ENCODE results near the gene USP12. TPM values are rescaled to one million over a fixed set of nuclear protein-coding genes. Genes with fewer than 3 reads are reported as not detected.
A peak's percentile ranks its signal among the peaks of the same experiment; 100 is the strongest.

The USP12 gene
- total RNA-seq, 1 donor from 2014 or later: 32.1 TPM

- no peak for DNase-seq
These were observed 50.8 kb downstream of the USP12 start for GRCh38 chr13:27120811-27121210.

GRCh38 chr13:27120011-27120410, 51.6 kb downstream of the USP12 start:
- no peak for DNase-seq

DNA sequence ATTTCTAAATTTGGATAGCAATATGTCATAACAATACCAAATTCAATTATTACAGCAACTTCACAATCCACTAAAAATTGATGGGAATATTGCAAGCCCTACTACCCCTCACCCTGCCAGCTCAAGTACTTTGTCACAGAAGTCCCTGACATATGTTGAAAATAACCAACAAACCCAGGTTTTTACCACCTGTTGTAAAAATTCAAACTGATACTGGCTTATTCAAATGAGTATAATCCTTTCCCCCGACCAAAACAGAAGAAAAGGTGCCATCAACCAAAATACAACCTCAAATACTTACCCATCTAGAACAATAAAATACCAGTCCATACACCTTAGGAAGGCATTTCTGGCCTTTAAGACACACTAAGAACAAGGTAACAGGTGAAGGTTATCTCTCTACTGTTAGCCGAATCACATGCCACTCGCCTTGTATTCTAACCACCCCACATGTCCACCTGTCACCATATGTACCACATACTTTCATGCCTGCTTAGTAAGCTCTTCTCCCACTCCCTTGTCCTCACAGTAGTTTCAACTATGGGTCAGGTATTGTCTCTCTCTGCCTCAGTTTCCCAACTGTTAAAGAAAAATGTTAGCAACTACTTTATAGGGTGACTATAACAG, 53.1 kb downstream of the USP12 start:
- DNase-seq: no peak

DNA sequence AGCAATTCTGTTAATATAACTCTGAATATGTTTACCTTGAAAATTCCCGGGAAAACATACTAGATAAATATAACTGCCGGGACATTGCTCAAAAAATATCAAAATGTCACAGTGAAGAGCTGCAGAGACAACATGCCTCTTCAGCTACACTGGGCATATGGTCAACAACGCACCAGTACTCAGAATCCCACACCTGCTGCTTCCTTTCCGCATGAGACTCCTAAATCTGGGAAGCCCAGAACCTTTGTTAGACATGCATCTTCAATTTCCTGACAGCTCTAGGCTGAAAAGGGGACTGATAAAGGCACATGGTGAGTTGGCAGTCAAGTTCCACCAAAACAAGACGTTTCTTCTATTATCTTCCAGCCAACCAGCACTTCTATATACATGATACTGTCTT, 53.7 kb downstream of the USP12 start:
- DNase-seq: peak; percentile 59

DNA sequence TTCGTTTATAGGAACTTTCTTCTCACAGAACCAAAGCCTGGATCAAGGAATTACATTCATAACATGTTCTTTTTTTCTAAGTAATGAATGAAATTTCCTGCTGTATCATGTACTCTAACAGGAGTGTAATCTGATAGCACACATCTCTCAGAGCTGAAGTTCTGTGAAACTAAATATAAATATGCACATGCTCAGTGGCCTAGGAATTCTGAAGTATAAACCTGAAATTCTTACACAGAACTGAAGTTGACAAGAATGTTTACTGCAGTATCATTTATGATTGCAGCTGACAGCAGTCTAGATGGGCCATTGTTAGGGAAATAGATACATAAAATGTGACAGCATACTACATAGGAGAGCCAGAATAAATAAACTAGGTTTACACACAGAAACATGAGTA, 54.5 kb downstream of the USP12 start:
- DNase-seq: peak; percentile 27

GRCh38 chr13:27113436-27113835, 58.2 kb downstream of the USP12 start:
- no peak for DNase-seq

DNA sequence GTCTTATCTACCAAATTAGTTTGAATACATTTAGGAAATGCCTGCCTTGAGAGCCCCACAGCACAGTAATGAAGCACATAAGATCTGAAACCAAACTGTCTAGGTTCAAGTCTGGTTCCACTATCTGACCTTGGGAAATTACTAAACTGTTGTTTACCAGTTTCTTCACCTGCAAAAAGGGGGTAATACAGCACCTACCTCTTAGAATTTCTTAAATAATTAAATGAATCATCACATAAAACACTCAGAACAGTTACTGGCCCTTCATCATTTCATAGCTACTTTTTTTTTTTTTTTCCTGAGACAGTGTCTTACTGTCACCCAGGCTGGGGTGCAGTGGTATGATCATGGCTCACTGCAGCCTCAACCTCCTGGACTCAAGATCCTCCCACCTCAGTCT, 59.6 kb downstream of the USP12 start:
- DNase-seq: no peak

- DNase-seq: no peak
These were observed 61.4 kb downstream of the USP12 start for GRCh38 chr13:27110056-27110746.

- no peak for DNase-seq
These were observed 65.5 kb downstream of the USP12 start for GRCh38 chr13:27106144-27106543.

DNA sequence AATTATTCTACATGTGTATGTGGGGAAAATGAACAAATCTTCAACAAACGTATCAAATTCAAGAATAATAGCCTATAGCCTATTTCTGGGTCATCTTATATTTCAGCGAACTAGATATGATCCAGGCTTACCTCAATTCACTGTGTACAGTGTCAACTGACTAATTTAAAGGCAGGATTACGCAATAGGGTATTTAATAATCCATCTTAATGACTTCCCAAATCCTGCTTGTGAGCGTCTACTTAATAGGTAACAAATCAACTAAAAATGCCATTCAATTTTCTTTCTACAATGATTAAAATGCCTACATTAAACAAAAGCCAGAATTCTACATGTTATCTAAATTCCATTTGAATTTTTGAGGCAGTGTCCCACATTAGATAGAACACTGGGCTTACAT, 67.0 kb downstream of the USP12 start:
- no peak for DNase-seq

- DNase-seq: no peak
These were observed 69.8 kb downstream of the USP12 start for GRCh38 chr13:27101847-27102246.

DNA sequence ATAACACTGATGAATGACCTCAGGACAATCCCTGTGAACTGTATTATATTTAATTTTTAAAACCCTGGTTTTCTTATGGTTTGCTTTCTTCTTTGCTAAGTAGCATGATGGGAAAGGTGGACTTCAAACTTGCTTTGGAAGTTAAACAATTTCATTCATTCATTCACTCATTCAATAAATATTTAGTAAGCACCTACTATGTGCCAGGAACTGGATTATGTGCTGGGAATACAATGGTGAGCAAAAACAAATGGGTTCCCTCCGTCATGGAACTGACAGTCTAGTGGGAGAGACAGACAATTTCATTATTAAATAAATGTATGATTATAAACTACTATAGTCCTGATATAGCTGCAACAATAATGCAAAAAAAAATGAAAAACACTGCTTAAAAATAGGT, 70.3 kb downstream of the USP12 start:
- no peak for DNase-seq

GRCh38 chr13:27097691-27098090, 73.9 kb downstream of the USP12 start:
- no peak for DNase-seq

GRCh38 chr13:27091451-27091850, 80.2 kb downstream of the USP12 start:
- DNase-seq: no peak

- DNase-seq: no peak
These were observed 83.0 kb downstream of the USP12 start for GRCh38 chr13:27088619-27089018.

- DNase-seq: no peak
These were observed 84.9 kb downstream of the USP12 start for GRCh38 chr13:27086599-27087265.

DNA sequence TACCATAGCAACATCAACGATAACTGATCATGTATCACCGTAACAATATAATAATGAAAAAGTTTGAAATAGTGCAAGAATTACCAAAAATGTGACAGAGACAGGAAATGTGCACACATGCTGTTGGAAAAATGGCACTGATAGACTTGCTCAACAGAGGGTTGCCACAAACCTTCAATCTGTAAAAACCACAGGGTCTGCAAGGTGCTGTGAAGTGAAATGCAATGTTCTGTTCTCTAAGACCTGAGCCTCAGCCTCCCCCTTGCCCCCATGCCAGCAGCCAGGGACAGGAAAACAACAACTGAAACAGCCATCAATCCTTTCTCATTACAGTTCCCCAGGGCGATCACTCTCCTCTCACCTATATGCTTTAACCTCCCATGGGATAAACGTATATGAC, 88.4 kb downstream of the USP12 start:
- no peak for DNase-seq

GRCh38 chr13:27081893-27082679, 89.5 kb downstream of the USP12 start:
- DNase-seq: no peak

GRCh38 chr13:27080018-27080948, 91.3 kb downstream of the USP12 start:
- no peak for DNase-seq

DNA sequence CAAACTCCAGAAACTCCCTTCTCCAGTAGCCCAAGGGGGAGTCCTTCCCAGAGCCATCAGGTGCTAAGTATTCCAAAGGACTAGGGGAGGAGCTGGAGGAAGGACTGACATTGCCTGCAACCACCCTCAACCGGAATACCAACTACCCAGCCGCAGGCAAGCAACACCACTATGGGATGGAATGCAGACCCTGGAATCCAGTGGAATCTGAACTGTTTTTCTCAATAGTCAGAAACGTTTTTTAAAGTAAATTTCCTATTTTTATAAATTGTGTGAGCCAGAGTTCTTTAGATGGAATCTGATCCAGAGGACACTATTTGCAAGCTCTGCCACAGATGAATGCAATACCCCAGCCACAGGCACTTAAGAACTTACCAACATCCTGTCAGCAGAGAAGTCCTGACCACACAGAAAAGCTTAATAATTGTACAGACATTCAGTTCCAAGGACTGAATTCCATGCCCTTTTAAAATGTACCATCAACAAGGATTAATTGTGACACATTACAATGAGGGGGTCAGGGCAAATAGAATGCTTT, 92.1 kb downstream of the USP12 start:
- DNase-seq: no peak

DNA sequence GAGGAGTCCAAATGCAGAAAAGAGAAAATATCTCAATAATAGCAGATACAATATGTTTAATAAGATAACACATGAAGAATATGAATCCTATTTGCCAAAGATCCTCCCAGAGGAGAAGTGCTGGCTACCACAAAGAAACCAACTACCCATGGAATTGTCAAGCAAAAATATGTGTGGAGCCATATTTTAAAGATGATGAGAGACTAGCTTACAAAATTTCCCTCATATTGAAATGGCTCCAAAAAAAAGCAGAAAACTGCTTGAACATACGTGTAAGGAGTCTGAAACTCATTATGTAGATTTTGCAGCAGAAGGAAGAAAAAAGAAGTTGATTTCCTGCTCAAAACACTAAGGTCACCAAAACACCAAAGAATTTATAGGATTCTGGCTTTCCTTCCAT, 94.2 kb downstream of the USP12 start:
- no peak for DNase-seq

Data from tongue (tissue), 2 donors.